GM10266 (cell line): ENCODE results near the gene TAS2R19.
"Not testable (repeated sequence)": the region's sequence is repeated elsewhere in the genome, so short reads cannot be mapped to it uniquely, and the experiment has no call there.

Experiments
- DNase-seq: peaks from one replicate; pipeline ENCODE4 v3.0.0; 2012; ENCODE audit errors: extremely low spot score
- CTCF ChIP-seq: IDR thresholded peaks from 2 replicates; pipeline ENCODE4 v1.5.1; 2012; ENCODE audit warnings: mild to moderate bottlenecking, low read depth; ENCODE audit not compliant: control insufficient read depth, insufficient read depth; ENCODE audit errors: missing control alignments

The TAS2R19 gene

GRCh38 chr12:11022520-11022919 is at the start of gene TAS2R19:
TSS of gene TAS2R19 (minus strand) at chr12:11022620. CDS start at chr12:11022571, 49 bp downstream.
- DNase-seq = no peak

GRCh38 chr12:11071414-11071813 is 49.0 kb upstream of the TAS2R19 start:
- TF ChIP-seq CTCF = no peak
- no peak for DNase-seq

More at GRCh38 chr12:11022520-11022919, at the start of gene TAS2R19:
- no peak for TF ChIP-seq CTCF

- no peak for DNase-seq
- no peak for TF ChIP-seq CTCF
Observed at GRCh38 chr12:11070999-11071398, 48.6 kb upstream of the TAS2R19 start.

- TF ChIP-seq CTCF = no peak
- DNase-seq = no peak
Observed at GRCh38 chr12:11069854-11070365, 47.5 kb upstream of the TAS2R19 start.

- no peak for DNase-seq
- no peak for TF ChIP-seq CTCF
Observed at GRCh38 chr12:11067514-11067913, 45.1 kb upstream of the TAS2R19 start.

- DNase-seq = not testable (repeated sequence)
Observed at GRCh38 chr12:11062194-11062593, 39.8 kb upstream of the TAS2R19 start, which contains the start of gene TAS2R46. TSS of gene TAS2R46 (minus strand) at chr12:11062294. CDS start at chr12:11062294, 0 bp downstream.

GRCh38 chr12:11059784-11060183 is 37.4 kb upstream of the TAS2R19 start:
- DNase-seq = no peak
- TF ChIP-seq CTCF = no peak

- TF ChIP-seq CTCF = no peak
- DNase-seq = no peak
Observed at GRCh38 chr12:11059041-11059440, 36.6 kb upstream of the TAS2R19 start.
